Ureter (tissue), 1 donor: ENCODE results near the gene MAT1A. TPM values are rescaled to one million over a fixed set of nuclear protein-coding genes. Genes with fewer than 3 reads are reported as not detected.
"Not testable (repeated sequence)": the region's sequence is repeated elsewhere in the genome, so short reads cannot be mapped to it uniquely, and the experiment has no call there.

ENCODE experiments used
- DNase-seq: peaks from one replicate; pipeline ENCODE4 v3.0.0-alpha.2; 2020; ENCODE audit warnings: low spot score
- total RNA-seq: library from RNA; stranded (reverse); gene quantifications from one replicate; pipeline ENCODE4 v1.2.4, GENCODE V29; 2023
- donor health status: DM: yes; HTN: yes; CAD: no.

Gene MAT1A
- total RNA-seq, 1 donor from 2014 or later: 0.75 TPM

DNA sequence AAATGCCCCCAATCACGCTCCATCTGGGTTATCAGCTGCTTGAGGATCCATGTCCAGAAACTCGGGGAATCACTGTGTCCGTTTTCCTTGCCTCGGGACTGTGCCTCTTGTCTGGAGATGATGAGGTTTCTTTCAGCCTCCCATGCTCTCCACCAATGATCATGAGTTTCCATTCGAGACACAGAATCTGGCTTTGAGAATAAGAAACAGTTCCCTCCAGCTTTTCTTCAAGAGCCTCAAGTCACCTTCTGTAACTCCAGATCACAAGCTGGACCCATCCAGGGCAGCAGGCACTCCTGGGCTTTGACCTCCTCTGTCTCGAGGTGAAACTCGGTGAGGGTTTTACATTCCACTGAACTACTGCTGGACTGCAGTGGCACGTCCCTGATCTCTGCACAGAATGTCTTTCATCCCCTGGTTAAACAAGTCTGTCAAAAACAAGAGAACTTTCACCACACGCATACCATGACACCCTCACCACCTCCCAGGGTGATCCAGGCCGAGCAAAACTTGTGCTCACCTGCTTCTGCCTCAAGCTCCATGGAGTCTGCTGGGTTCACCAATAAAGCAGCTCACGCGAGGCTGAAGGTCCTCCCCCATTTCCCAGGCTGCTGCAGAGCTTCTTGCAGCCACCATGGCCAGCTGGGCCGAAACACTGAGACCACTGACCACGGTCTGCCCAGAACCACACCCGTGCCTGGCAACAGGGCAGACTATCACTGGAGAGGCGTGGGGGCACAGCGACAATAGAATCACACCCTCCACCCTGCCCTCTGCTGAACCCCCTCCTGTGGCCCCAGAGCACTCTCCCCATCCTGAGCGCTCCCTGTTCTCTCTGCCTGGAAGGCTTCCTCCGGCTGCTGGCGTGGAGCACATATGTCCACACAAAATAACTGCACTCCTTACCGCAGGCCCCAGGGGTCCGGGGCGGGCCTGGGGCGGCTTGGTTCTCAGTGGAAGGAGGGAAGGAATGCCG, 25.1 kb downstream of the MAT1A start:
- no peak for DNase-seq

DNA sequence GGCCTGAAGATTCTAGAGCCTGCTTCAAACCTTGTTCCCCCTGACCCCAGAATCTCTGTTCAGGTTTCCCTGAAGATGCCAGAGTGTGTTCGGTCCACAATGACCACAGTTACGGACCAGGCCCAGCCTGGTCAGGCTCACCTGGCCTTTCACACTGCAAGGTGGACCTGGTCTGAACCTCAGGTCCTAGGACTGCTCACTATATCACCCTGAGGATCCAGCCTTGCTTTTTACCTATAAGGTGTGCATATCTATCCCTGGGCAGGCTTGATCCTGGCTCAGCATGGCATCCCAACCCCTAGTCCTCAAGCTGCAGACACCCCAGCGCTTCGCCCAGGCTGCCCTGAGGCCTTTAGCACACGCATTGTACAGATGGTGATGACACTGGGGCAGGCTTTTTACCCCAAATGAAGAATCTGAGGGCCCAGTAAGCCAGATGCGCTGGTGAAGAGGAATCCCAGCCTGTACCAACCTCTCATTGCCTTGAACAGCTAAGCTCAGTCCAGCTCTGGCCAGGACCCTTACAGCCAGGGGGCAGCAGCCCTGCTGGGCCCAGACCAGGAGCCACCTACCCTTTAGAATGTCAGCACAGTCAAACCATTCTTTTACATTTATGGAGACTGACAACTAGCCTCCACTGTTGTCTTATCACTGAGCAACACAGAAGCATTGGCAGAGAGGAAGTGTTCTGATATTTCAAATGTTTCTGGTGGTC, 28.0 kb downstream of the MAT1A start:
- DNase-seq: no peak

DNA sequence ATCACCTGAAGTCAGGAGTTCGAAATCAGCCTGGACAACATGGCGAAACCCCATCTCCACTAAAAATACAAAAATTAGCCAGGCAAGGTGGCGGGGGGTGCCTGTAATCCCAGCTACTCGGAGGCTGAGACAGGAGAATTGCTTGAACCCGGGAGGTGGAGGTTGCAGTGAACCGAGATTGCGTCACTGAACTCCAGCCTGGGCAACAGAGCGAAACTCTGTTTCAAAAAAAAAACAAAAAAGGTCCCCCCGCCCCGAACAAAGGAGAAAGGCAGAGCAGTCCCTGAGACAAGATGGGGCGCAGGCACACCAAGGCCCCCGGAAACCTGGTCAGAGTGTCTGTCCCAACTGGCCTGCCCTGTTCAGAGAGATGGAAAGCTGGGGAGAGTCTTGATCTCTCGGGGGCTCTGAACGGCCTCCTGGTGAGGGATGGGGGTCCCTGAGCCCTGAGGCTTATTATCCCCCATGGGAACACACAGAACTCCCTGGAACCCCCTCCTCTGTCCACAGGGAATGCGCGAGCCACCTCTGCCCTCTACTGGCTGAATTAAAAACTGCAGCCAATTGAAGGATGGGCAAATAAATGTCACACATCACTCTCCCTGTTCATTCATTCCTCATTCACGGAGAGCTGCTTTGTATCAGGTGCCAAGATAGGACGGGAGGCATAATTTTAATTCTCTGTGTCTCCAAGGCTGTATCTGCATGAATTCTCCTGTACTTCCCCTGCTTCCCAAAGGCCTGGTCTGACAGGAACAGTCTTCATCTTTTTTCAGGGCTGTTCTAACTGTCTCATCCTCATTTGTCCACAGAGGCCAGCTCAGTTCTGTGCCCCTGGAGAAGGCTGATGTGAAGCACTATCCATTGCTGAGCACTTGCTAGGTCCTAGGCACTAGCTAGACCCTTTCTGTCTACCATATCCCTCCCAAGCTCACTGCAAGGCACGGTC, 28.9 kb downstream of the MAT1A start:
- DNase-seq: no peak

DNA sequence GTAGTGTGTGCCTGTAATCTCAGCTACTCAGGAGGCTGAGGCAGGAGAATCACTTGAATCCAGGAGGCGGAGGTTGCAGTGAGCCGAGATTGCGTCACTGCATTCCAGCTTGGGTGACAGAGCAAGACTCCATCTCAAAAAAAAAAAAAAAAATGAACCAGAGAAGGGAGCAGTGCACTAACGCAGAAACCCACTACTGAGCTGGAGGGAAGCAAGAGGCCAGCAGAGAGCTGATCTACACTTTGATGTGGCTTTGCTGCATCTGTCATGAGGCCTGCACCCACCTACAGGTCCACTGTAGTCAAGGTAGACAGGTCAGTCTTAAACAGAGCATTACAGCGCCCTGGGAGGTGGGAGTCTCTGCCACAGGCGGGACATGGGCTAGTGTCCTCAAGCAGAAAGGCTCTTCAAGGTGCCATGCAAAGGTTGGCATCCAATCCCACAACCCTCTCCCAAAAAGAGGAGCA, 30.0 kb downstream of the MAT1A start:
- DNase-seq: no peak

DNA sequence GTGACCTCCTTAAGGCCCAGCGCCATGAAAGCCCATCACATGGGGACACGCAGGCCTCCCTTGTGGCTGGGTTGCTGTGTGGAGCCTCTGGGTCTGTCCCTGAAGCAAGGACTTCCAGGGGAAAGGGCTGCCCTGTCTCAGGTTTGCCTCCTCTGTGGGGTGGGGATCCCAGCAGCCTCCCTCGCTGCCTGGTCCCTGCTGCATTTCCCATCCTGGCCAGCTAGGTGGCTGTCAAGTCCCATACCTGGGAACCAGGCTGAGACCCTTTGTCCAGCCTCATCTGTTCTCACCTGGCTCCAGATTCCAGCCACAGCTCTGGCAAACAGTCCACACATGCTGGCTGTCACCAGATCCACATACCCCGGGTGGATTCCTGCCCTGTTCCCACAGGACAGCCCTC, 32.7 kb downstream of the MAT1A start:
- not testable (repeated sequence) for DNase-seq

DNA sequence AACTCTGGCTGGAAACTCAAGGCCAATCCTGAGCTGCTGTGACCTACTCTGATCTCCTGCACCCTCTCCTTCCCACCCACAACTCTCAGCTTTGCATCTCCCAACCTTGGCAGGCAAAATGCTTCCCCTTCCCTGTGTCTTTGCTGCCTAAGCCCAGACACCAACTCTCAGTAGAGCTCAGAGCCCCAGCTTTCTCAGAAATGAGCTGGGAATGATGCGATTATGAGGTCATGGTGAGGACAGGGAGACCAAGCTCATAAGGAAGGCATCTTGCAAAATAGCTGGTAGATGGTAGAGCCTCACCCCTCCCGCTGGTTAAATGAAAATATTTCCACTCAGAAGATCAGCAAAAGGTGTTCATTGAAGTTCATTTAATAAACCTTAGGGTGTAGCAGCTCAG, 34.7 kb downstream of the MAT1A start:
- DNase-seq: not testable (repeated sequence)

DNA sequence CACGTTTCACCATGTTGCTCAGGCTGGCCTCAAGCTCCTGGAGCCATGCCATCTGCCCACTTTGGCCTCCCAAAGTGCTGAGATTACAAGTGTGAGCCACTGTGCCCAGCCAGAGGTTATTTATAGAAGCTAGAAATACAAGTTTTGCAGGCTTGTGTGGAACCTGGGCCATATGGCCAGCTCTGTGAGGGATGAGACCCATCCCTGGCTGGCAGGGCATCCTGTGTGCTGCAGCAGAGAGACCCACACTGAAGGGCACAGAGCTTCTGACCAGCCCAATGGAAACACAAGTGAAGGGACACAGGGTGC, 35.5 kb downstream of the MAT1A start:
- DNase-seq: not testable (repeated sequence)

DNA sequence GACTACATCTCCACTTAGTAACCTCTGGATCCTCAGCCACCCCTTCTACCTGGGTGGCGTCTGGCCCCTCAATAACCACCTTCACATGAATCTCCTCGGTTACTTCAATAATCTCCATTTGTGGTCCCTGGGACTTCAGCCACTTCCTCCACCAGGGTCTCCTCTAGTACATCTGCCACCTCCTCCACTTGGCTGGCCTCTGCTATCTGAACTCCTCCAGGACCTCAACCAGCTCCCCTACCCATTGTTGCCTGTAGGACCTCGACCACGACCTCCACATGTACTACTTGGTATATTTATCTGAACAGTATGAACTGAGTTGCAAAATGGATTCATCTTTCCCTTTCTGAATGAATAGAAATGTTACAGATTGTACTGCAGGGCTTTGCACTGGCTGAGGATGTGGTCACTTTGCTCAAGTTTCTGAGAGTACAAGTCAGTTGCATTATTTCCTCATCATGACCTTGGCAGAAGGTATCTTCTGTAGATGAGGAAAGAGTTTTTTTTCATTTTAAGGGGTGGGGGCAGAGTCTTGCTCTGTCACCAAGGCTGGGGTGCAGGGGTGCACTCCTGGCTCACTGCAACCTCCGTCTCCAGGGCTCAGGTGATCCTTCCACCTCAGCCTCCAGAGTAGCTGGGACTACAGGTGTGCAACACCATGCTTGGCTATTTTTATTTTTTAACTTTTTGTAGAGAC, 36.0 kb downstream of the MAT1A start:
- DNase-seq: no peak

DNA sequence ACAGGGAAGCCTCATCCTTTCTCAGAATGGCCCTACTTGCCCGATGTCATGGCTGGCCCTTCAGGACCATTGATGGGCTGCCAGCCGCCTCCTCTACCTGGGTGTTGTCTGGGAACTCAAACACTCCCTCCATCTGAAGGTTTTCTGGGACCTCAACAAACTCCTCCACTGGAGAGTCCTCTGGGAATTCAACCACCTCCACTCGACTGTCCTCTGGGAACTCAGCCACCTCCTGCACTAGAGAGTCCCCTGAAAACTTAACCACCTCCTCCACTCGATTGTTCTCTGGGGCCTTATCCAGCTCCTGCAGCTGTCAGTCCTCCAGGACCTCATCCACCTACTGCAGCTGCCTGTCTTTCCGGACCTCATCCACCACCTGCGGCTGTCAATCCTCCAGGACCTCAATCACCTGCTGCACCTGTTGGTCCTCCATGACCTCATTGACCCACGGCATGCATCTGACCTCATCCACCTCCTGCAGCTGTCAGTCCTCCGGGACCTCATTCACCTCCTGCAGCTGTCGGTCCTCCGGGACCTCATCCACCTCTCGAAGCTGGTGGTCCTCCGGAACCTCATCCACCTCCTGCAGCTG, 37.1 kb downstream of the MAT1A start:
- no peak for DNase-seq

DNA sequence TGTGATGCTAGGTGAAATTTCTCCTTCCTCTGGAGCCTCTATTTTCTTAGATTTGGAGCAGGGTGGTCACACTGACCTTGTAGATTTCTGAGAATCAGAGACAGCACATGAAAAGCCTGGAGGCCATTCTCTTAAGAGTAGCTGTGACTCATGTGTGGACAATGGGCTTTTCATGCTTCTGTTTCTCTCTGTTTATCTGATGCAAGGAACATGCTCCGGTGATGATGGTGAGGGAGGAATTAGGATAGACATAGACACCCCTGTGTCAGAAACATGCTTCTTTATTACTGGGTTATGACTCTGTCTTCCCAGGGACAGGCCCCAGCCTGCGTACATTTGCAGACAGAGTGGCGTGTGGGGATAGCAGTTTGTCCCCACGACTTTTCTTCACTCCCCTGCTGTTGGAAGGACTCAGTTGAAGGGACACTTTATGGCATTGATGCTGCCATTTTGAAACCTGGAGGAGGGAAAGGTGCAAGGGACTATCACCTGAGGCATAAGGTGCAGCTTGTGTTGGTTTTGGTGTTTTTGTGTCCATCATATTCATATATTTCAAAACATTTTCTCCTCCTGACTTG, 37.7 kb downstream of the MAT1A start:
- DNase-seq: not testable (repeated sequence)

DNA sequence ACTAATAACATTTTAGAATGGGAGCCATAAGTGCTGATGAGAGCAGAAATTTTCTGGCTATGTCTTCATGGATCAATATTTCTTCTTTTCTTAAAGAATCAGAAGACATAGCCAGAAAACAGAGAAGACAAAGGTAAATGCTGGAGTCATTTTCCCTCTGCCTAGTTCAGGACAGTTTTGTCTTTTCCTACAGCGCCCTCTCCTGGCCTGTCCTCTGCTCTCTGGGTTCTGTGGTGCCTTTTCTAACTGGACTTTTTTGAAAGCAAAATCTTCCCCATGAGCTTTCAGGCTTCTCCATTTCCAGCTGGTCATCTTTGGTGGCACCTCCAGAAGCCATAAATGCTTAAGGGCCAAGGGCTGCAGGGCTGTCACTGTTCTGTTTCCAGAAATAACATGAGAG, 39.1 kb downstream of the MAT1A start:
- not testable (repeated sequence) for DNase-seq

DNA sequence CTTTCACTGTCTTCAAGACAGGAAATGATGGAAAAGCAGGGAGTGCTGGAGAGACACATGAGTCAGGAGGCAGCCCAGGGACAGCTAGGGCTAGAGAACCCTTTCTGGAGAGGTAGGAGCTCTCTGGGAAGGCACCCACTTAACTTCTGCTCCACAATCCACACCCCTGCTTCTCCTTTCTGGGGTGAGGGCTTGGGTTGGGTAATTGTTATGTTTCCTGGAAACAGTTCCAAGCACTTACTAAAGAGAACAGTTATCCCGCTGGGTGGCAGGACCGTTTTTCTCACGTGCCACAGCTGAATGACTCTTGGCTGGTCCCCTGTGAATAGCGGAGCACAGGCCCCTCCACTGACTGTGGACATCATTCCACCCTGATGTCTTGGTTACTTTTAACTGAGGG, 39.6 kb downstream of the MAT1A start:
- not testable (repeated sequence) for DNase-seq

DNA sequence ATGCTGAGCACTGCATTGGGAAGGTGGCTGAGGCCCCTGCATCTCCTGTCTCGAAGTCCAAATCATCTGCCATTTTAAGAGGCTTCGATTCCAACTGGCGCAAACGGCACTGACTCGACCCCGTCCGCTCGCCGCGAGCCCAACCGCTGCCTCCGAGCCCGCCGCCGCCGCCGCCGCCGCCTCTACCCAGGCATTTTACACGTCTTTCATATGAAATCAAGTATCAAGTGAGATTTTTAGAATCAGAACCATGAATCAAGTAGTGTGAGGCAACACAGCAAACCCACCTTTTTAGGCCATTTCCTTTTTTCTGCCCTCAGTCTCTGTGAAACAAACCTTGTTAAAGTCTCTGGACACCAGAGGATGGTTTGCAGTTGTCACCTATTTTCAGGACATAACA, 41.8 kb downstream of the MAT1A start:
- not testable (repeated sequence) for DNase-seq

DNA sequence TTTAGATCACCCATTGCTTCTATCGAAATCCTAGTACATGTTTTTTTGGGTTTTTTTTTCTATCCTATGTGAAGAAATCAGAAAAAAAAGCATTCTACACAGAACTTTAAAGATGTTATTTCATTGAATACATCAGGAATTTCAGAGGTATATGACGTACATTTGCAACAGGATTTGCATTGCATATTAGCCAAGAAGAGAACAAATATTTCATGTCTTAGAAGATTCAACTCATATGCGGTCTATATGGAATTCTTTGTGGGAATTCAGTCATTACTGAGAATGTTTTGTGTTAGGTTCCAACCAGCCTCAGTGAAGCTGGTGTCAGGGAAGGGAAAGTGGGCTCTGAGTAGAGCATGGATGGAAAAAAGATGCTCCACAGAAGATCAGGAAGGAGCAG, 45.1 kb downstream of the MAT1A start:
- not testable (repeated sequence) for DNase-seq

DNA sequence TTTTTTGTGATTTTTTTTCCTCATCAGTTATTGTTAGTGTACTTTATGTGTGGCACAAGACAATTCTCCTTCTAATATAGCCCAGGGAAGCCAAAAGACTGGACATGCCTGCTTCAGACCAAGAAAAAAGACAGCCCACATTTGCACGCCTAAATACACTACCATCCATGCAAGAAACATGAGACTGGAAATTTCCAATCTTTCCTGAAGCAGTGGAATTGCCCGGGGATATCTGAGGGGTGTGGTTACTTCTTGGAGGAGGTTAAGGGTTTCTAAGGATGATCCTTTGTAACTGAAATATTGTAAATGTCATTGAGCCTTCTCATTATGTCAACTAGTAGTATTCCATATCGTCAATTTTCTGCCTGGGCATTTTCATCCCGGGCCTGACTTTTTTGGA, 47.1 kb downstream of the MAT1A start:
- DNase-seq: not testable (repeated sequence)

DNA sequence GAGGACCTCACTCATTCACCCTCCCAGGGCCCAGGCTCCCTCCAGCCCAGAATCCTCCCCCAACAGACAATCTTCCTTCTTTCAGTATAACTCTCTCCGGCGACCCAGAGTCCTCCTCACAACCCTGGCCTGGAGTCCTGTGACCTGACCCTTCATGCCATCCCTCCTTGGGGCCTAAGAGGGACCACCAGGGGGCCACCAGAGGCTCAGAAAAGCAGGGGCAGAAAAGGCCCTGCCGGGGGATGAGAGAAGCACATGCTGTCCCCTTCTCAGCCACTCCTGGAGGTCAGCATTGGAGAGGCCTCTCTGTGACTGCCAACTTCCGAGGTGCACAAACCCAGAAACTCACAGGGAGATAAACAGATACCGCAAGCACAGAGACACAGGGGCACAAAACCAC, 53.0 kb downstream of the MAT1A start:
- DNase-seq: not testable (repeated sequence)

DNA sequence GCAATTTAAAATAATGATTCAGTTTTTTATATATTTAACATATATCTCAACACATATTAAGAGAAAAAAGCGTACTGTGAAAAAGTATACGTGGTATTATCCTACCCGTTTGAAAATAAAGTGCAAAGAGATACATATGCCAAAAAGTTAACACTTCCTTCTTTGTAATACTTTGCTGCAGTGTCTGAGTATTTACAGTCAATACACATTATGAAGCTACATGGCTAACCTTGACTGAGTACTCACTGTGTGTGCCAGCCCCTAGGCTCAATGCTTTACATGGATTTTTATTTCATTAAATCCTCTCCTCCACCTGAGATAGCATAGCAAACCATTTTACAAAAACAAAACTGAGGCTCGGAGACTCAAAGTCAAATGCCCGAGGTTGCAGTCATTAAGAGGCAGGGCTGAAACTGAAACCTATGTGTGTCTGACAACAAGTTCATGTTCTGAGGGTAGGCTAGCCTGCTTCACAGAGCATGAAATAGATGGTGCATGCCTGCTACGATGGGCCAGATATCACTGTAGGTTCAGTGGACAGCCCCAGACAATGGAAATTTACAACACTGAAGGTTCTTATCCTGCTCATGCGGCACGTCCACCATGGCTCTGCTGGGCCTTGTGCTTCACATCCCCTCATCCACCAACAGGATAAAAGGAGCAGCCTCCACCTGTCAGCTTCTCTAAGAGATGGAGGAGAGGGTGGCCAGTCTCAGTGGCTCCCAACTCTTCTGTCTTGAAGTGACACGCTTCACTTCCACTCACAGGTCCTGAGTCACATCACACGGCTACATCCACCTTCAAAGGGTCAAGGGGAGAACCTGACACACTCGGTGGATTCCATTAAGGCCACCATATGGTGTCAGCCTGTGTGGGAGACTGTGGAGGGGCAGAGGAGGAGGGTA, 54.9 kb downstream of the MAT1A start:
- not testable (repeated sequence) for DNase-seq

DNA sequence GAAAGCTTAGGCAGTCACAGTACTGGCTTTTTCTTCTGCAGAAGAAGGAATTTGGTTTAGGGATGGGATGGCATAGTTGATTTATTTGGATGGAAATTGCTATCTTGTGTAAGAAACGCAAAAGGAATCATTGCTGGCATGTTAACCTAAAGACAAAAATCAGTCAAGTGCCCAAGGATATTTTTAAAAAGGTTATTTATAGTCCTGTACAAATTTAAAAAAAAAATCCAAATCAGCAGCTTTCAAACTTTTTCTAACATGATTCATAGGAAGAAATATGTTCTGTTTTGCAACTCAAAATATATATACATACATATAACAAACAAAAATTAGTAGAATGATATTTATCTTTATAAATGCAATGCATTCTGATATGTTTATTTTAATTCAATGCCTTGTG, 55.6 kb downstream of the MAT1A start:
- DNase-seq: not testable (repeated sequence)

DNA sequence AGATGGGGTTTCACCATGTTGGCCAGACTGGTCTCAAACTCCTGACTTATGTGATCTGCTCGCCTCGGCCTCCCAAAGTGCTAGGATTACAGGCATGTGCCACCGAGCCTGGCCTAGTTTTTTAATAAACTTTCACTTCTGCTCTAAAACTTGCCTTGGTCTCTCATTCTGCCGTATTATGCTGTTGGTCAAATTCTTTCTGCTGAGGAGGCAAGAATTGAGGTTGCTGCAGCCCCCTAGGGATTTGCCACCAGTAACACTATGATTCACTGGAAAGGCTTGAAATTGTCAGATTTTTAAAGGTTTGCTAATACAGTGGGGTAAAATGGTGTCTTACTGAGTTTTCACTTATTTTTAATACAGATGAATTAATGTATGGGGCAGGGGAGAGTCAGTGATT, 62.7 kb downstream of the MAT1A start:
- not testable (repeated sequence) for DNase-seq
